IMR-90 (cell line): Measurements from ENCODE around the gene HOMER3. TPM values are rescaled to one million over a fixed set of nuclear protein-coding genes. Genes with fewer than 3 reads are reported as not detected.

Experiments used
- ATAC-seq: fragments of 200-7000 bp; cut with Tn5 transposase; 2 replicates; pipeline ENCODE4 v1.9.1; 2020; ENCODE audit warnings: low read depth, mild to moderate bottlenecking, moderate library complexity
- BruUV-seq: library from RNA; stranded (reverse); fragments of 400-500 nt; replicated peaks from 2 replicates; lab custom pipeline; 2021; lab: Mats Ljungman, UMichigan
- CTCF ChIA-PET: fragments of 300-600 bp; formaldehyde crosslinking; extraction: SDS; loops from one replicate; lab custom pipeline; 2021; ENCODE audit warnings: antibody characterized with exemption; lab: Yijun Ruan, JAX
- POLR2A ChIA-PET: fragments of 300-600 bp; sonication (Branson Sonifier 250); formaldehyde crosslinking; loops from one replicate; lab custom pipeline; 2022; ENCODE audit warnings: antibody characterized with exemption; ENCODE audit not compliant: unreplicated experiment; lab: Charles Lee
- DNase-seq: peaks from one replicate; pipeline ENCODE4 v3.0.0; 2013
- H2AFZ ChIP-seq: replicated peaks from 2 replicates; pipeline ENCODE3; 2013; ENCODE audit warnings: low read length, mild to moderate bottlenecking; ENCODE audit not compliant: poor library complexity
- H2AK5ac ChIP-seq: 2 replicates; pipeline ENCODE4 v1.6.1; 2013; ENCODE audit warnings: low read depth, low read length, inconsistent platforms
- H2AK9ac ChIP-seq: replicated peaks from 2 replicates; pipeline ENCODE3; 2013; ENCODE audit warnings: mild to moderate bottlenecking, low read depth, low read length, moderate library complexity; ENCODE audit not compliant: poor library complexity
- H2BK120ac ChIP-seq: 2 replicates; pipeline ENCODE4 v1.6.1; 2013; ENCODE audit warnings: low read depth, low read length, inconsistent platforms
- H2BK15ac ChIP-seq: 3 replicates; pipeline ENCODE4 v1.6.1; 2013; ENCODE audit warnings: low read depth, low read length, inconsistent platforms
- H2BK20ac ChIP-seq: 2 replicates; pipeline ENCODE4 v1.6.1; 2013; ENCODE audit warnings: low read depth, mild to moderate bottlenecking, inconsistent platforms, low read length, moderate library complexity
- H2BK5ac ChIP-seq: 2 replicates; pipeline ENCODE4 v1.6.1; 2013; ENCODE audit warnings: mild to moderate bottlenecking, low read depth, low read length, inconsistent platforms; ENCODE audit not compliant: poor library complexity, severe bottlenecking
- H3K14ac ChIP-seq: replicated peaks from 2 replicates; pipeline ENCODE4 v1.6.1; 2013; ENCODE audit warnings: low read depth, low read length, inconsistent platforms
- H3K18ac ChIP-seq: 2 replicates; pipeline ENCODE4 v1.6.1; 2013; ENCODE audit warnings: low read depth, low read length, control low read depth
- H3K23ac ChIP-seq: 2 replicates; pipeline ENCODE4 v1.6.1; 2013; ENCODE audit warnings: low read depth, low read length, inconsistent platforms
- H3K27ac ChIP-seq: 2 replicates; pipeline ENCODE4 v1.5.1; 2013; ENCODE audit warnings: mild to moderate bottlenecking, control low read depth, low read length; ENCODE audit not compliant: insufficient read depth
- H3K27me3 ChIP-seq: 2 replicates; pipeline ENCODE4 v1.6.1; 2013; ENCODE audit warnings: low read length; ENCODE audit not compliant: control insufficient read depth, insufficient read depth
- H3K36me3 ChIP-seq: 2 replicates; pipeline ENCODE4 v1.6.1; 2013; ENCODE audit warnings: low read length, mixed read lengths; ENCODE audit not compliant: control insufficient read depth, insufficient read depth
- H3K4ac ChIP-seq: 2 replicates; pipeline ENCODE4 v1.6.1; 2013; ENCODE audit warnings: low read depth, low read length, inconsistent platforms
- H3K4me1 ChIP-seq: 2 replicates; pipeline ENCODE4 v1.6.1; 2013; ENCODE audit warnings: low read length, mixed read lengths; ENCODE audit not compliant: control insufficient read depth, insufficient read depth
- H3K4me2 ChIP-seq: 2 replicates; pipeline ENCODE4 v1.6.1; 2013; ENCODE audit warnings: low read depth, mild to moderate bottlenecking, control low read depth, low read length, moderate library complexity
- H3K4me3 ChIP-seq: 2 replicates; pipeline ENCODE4 v1.5.1; 2013; ENCODE audit warnings: low read depth, mild to moderate bottlenecking, control low read depth, low read length, moderate library complexity; ENCODE audit not compliant: insufficient read depth
- H3K56ac ChIP-seq: 2 replicates; pipeline ENCODE4 v1.6.1; 2013; ENCODE audit warnings: low read length, inconsistent platforms; ENCODE audit not compliant: insufficient read depth; ENCODE audit errors: extremely low read depth
- H3K79me1 ChIP-seq, 2 experiments: 2 replicates each; pipeline ENCODE4 v1.6.1; 2013; ENCODE audit warnings: low read length in 2 of 2, inconsistent platforms in 1 of 2, low read depth in 1 of 2
- H3K9ac ChIP-seq: 2 replicates; pipeline ENCODE4 v1.6.1; 2013; ENCODE audit warnings: low read depth, low read length, control low read depth
- H3K9me1 ChIP-seq: 2 replicates; pipeline ENCODE4 v1.6.1; 2013; ENCODE audit warnings: low read length, inconsistent platforms; ENCODE audit not compliant: insufficient read depth
- H3K9me3 ChIP-seq: 2 replicates; pipeline ENCODE4 v1.6.1; 2013; ENCODE audit warnings: low read length; ENCODE audit not compliant: control insufficient read depth, insufficient read depth
- H4K20me1 ChIP-seq: 2 replicates; pipeline ENCODE4 v1.6.1; 2013; ENCODE audit warnings: low read length, inconsistent platforms; ENCODE audit not compliant: insufficient read depth
- H4K5ac ChIP-seq: 2 replicates; pipeline ENCODE4 v1.6.1; 2013; ENCODE audit warnings: mild to moderate bottlenecking, low read depth, low read length, control low read depth
- H4K8ac ChIP-seq, 2 experiments: 2 replicates each; pipeline ENCODE4 v1.6.1; 2013; ENCODE audit warnings: low read depth in 2 of 2, low read length in 2 of 2, control low read depth in 1 of 2, inconsistent platforms in 1 of 2
- H4K91ac ChIP-seq: 2 replicates; pipeline ENCODE4 v1.6.1; 2013; ENCODE audit warnings: low read depth, low read length, inconsistent platforms; ENCODE audit not compliant: insufficient read depth
- MAZ ChIP-seq: IDR thresholded peaks from 2 replicates; pipeline ENCODE4 v1.6.1; 2012; ENCODE audit warnings: low read depth, mild to moderate bottlenecking, low read length, improper control_type of control experiment, moderate library complexity, borderline replicate concordance
- USF2 ChIP-seq: fragments of 150-350 bp; IDR thresholded peaks from 2 replicates; pipeline ENCODE4 v1.6.1; 2017; ENCODE audit warnings: mild to moderate bottlenecking, antibody characterized with exemption, low read length, low read depth
- WGBS, 2 experiments: methylation state at CpG; one replicate each; pipeline versions ENCODE4 v1.1.5 to v1.1.7; 2013; ENCODE audit warnings: missing lambda C conversion rate in 2 of 2; ENCODE audit not compliant: insufficient read length in 1 of 2; ENCODE audit errors: extremely low coverage in 2 of 2; 5-methylcytosine and 5-hydroxymethylcytosine counted together
- dilution Hi-C: fragments of 300-500 bp; cut with HindIII; formaldehyde crosslinking; loops from one replicate; pipeline ENCODE4 v1.14.3; 2018; ENCODE audit warnings: low sequenced_read_pairs; ENCODE audit not compliant: unreplicated experiment
- in situ Hi-C: fragments of 300-500 bp; cut with MboI; formaldehyde crosslinking; loops from 3 replicates; pipeline ENCODE4 v1.14.3; 2019; ENCODE audit warnings: low sequenced_read_pairs, inconsistent platforms, mixed read lengths
- intact Hi-C: fragments of 100-400 bp; cut with micrococcal nuclease; formaldehyde crosslinking; loops from 2 replicates; pipeline ENCODE4 v1.10.0; 2022
- polyA plus RNA-seq, 3 experiments: library from polyadenylated mRNA; depleted of rRNA; stranded (reverse); fragments of >200 nt; gene quantifications; 2 replicates each; pipeline ENCODE4 v1.2.3, GENCODE V29; 2012; ENCODE audit warnings: low replicate concordance in 1 of 3
- total RNA-seq: library from RNA; depleted of rRNA; stranded (reverse); fragments of >200 nt; gene quantifications from 2 replicates; pipeline ENCODE4 v1.2.3, GENCODE V29; 2012

The HOMER3 gene
- total and polyA plus RNA-seq, 2 of the 4 experiments (the other 2 are of a cell fraction) = 53.4 to 77.0 TPM

DNA sequence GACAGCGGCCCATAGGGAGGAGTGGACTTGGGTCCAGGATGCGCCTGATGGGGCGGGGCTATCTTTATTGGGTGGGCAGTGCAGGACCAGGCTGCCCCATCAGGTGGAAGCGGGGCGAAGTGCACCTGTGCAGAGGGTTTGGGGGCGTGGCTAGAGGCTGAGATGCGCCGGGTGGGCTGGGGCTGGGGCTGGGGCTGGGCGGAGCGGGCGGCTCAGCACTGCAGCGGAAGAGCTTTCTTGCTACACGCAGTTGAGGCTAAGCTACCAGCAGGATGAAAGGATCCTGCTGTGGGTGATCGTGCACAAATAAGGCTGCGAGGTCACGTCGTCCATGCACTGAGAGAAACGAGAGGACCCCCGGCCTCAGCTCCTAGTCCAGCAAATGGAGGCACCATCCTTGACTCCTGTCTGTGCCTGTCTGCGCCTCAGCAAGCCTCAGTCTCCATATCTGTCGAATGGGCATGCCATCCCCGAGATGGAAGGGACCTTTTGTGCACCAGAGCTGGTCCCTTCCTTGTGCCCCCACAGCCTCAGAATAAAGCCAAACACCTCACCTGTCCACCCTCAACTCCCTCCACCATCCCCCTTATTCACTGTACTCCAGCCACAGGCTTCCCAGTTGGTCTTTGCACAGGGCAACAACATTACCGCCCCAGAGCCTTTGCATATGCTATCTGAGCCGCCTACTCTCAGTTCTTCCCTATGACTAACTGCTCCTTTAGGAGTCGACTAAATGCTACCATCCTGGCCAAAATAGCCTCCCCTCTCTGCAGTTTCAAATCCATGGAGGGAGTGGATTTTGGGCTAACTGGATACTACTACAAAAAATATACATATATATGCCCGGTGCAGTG, 21.0 kb upstream of the HOMER3 start:
- 9% methylated on average over 15 of the region's 26 CpGs; no CpG with 5 or more reads in 1 of the 2 experiments for WGBS, 2 experiments
- Histone ChIP-seq H4K5ac (no peak overlapping the region), H2BK20ac (no peak overlapping the region), H3K79me1 (no peaks in the 10 kb centered on the region), H3K9ac (no peak overlapping the region), H2AK5ac (no peak overlapping the region), H3K4me1 (no peaks in the 10 kb centered on the region), H3K23ac (no peak overlapping the region), H3K56ac (no peak overlapping the region), H3K9me3 (no peaks in the 10 kb centered on the region), H2BK120ac (no peak overlapping the region), H3K36me3 (no peaks in the 10 kb centered on the region), H2AK9ac (peak overlapping the region; percentile 72), H3K18ac (no peak overlapping the region), H3K27me3 (peaks cover 11% of the 10 kb centered on the region; the same call in 1 of the 2 replicates), H4K91ac (no peak overlapping the region), H3K27ac (no peak overlapping the region), H3K9me1 (no peaks in the 10 kb centered on the region), H2BK5ac (no peak overlapping the region), H4K8ac (no peak overlapping the region), H3K4me2 (no peak overlapping the region), H4K20me1 (no peaks in the 10 kb centered on the region), H3K14ac (no peak overlapping the region), H3K4ac (no peak overlapping the region), H2AFZ (peak overlapping the region; percentile 71), H3K4me3 (no peak overlapping the region), H2BK15ac (no peak overlapping the region)
- in situ Hi-C loops (no loop called here), intact Hi-C loops (no loop called here), dilution Hi-C loops (no loop called here)
- ATAC-seq = 0 out of 2 replicates have a peak, but pooled peaks have one; percentile 17
- ChIA-PET POLR2A (no interaction called here), CTCF (no interaction called here)
- TF ChIP-seq MAZ (no peak), USF2 (no peak)
- no peak for DNase-seq
- BruUV-seq = no TSS peak
